Prostate gland (tissue), 2 donors: ENCODE results near the gene LCTL. TPM values are rescaled to one million over a fixed set of nuclear protein-coding genes. Genes with fewer than 3 reads are reported as not detected.

Source experiments
- DNase-seq: peaks from one replicate; pipeline ENCODE4 v3.0.0-alpha.2; 2019; ENCODE audit warnings: low spot score
- H3K27ac ChIP-seq, 2 donors: fragments of 200-600 bp; sonication (generic); 2 replicates each; pipeline ENCODE4 v1.5.1; 2017 to 2019
- H3K27me3 ChIP-seq: fragments of 200-600 bp; sonication (generic); replicated peaks from 2 replicates; pipeline ENCODE4 v1.5.1; 2019; ENCODE audit not compliant: insufficient read depth
- H3K36me3 ChIP-seq, 2 donors: fragments of 200-600 bp; sonication (generic); 1 replicate in 1 of 2; 2 replicates in 1 of 2; pipeline versions ENCODE4 v1.5.1 to v1.8.1; 2017 to 2019
- H3K4me1 ChIP-seq: fragments of 200-600 bp; sonication (generic); replicated peaks from 2 replicates; pipeline ENCODE4 v1.5.1; 2019
- H3K4me3 ChIP-seq, 2 donors: fragments of 200-600 bp; sonication (generic); 2 replicates each; pipeline ENCODE4 v1.5.1; 2017 to 2019
- H3K9me3 ChIP-seq: fragments of 200-600 bp; sonication (generic); 2 replicates; pipeline ENCODE4 v1.5.1; 2017
- CTCF ChIP-seq, 4 experiments: fragments of 200-600 bp in 2 of 4; fragments of 450-650 bp in 2 of 4; sonication (generic) in 2 of 4; IDR thresholded peaks; 1 replicate in 3 of 4; 2 replicates in 1 of 4; pipeline ENCODE4 v1.5.1; 2016 to 2019; ENCODE audit warnings: antibody characterized with exemption in 4 of 4, mild to moderate bottlenecking in 2 of 4, moderate library complexity in 2 of 4
- POLR2A ChIP-seq: fragments of 450-650 bp; IDR thresholded peaks from one replicate; pipeline ENCODE4 v1.6.1; 2016; ENCODE audit warnings: antibody characterized with exemption, mild to moderate bottlenecking
- POLR2AphosphoS5 ChIP-seq: sonication (generic); formaldehyde crosslinking; IDR thresholded peaks from one replicate; pipeline ENCODE4 v1.6.1; 2017; ENCODE audit warnings: antibody characterized with exemption
- WGBS: methylation state at CpG from one replicate; pipeline ENCODE4 v1.1.5; 2018; 5-methylcytosine and 5-hydroxymethylcytosine counted together
- intact Hi-C: fragments of 100-400 bp; cut with DNase I; formaldehyde crosslinking; loops from one replicate; pipeline ENCODE4 v1.14.2; 2022
- total RNA-seq, 2 donors: library from RNA; depleted of rRNA; stranded (reverse); fragments of >200 nt; gene quantifications; one replicate each; pipeline ENCODE4 v1.1.0, GENCODE V29; 2016

The LCTL gene
- total RNA-seq, 2 donors from 2014 or later = not detected

- Histone ChIP-seq H3K9me3 (no peaks in the 10 kb centered on the region), H3K27ac (no peak overlapping the region), H3K4me1 (no peaks in the 10 kb centered on the region), H3K36me3 (no peaks in the 10 kb centered on the region), H3K4me3 (no peak overlapping the region), H3K27me3 (no peaks in the 10 kb centered on the region)
- TF ChIP-seq CTCF (IDR thresholded peaks at IDR 0.05) (no peak), POLR2A (no peak), POLR2AphosphoS5 (no peak)
- DNase-seq = no peak
- 75% methylated on average over 9 of the region's 9 CpGs for WGBS
- intact Hi-C loops = no loop called here
These were observed 16.3 kb upstream of the LCTL start for GRCh38 chr15:66581972-66582537.

- no peaks in the 10 kb centered on the region for H3K9me3 ChIP-seq
- no peaks in the 10 kb centered on the region for H3K36me3 ChIP-seq
- H3K4me3 ChIP-seq = no peak overlapping the region
- WGBS = 86% methylated on average over 3 of the region's 3 CpGs
- DNase-seq = no peak
- TF ChIP-seq CTCF (IDR thresholded peaks at IDR 0.05) = no peak
- no peak for TF ChIP-seq POLR2A
- no peak for TF ChIP-seq POLR2AphosphoS5
- no peaks in the 10 kb centered on the region for H3K27me3 ChIP-seq
- intact Hi-C loops = no loop called here
- H3K27ac ChIP-seq = no peak overlapping the region
- no peaks in the 10 kb centered on the region for H3K4me1 ChIP-seq
These were observed 14.8 kb upstream of the LCTL start for GRCh38 chr15:66580643-66581042.

DNA sequence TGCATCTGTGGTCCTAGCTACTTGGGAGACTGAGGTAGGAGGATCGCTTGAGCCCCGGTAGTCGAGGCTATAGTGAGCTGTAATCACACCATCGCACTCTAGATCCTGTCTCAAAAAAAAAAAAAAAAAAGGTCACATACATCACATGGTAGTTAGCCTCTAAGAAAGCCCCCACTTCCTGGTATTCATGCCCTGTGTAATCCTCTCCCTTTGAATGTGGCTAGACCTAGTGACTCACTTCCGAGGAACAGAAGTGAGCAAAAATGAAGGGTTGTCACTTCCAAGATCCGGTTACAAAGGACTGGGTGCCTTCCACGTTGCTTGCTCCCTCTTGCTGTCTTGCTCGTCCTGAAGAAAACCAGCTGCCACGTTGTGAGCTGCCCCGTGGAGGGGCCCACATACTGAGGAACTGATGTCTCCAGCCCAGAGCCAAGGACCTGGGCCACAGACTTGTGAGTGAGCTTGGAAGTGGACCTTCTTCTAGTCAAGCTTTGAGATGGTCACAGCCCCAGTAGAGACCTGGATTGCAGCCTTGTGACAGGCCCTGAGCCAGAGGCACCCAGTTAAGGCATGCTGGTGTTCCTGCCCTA lies 12.6 kb upstream of the LCTL start:
- Histone ChIP-seq H3K4me1 (no peaks in the 10 kb centered on the region), H3K36me3 (no peaks in the 10 kb centered on the region), H3K9me3 (no peaks in the 10 kb centered on the region), H3K27me3 (no peaks in the 10 kb centered on the region), H3K27ac (no peak overlapping the region), H3K4me3 (no peak overlapping the region)
- intact Hi-C loops = no loop called here
- TF ChIP-seq POLR2A (no peak), CTCF (IDR thresholded peaks at IDR 0.05) (no peak), POLR2AphosphoS5 (no peak)
- 57% methylated on average over 10 of the region's 10 CpGs for WGBS
- no peak for DNase-seq

DNA sequence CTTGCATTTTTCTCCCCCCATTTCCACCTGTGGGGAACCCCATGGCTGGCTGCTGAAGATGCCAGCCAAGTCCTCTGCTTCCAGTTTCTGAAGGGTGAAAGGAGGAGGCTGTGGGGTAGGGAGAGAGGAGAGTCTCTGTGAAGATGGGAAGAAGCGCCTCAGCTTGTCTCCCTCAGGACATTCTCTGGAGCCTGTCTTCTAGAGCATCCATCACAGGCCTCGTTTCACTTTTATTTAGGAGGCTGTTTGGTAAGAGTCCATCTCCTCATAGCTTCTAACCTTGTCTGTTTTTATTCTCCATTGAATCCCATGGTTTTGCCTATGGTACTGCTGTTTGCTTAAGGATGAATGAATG lies 8.8 kb upstream of the LCTL start:
- DNase-seq = no peak
- H3K27ac ChIP-seq = no peak overlapping the region
- intact Hi-C loops = no loop called here
- no peaks in the 10 kb centered on the region for H3K36me3 ChIP-seq
- H3K9me3 ChIP-seq = no peaks in the 10 kb centered on the region
- no peak overlapping the region for H3K4me3 ChIP-seq
- TF ChIP-seq CTCF (IDR thresholded peaks at IDR 0.05) (no peak), POLR2A (no peak), POLR2AphosphoS5 (no peak)
- no peaks in the 10 kb centered on the region for H3K4me1 ChIP-seq
- H3K27me3 ChIP-seq = no peaks in the 10 kb centered on the region
- WGBS = 75% methylated on average over 2 of the region's 2 CpGs

GRCh38 chr15:66573719-66574595 lies 8.2 kb upstream of the LCTL start:
- DNase-seq = no peak
- WGBS = 57% methylated on average over 10 of the region's 10 CpGs
- Histone ChIP-seq H3K36me3 (no peaks in the 10 kb centered on the region), H3K27me3 (no peaks in the 10 kb centered on the region), H3K4me1 (no peaks in the 10 kb centered on the region), H3K4me3 (no peak overlapping the region), H3K27ac (no peak overlapping the region), H3K9me3 (no peaks in the 10 kb centered on the region)
- no peak for TF ChIP-seq POLR2A
- TF ChIP-seq CTCF (IDR thresholded peaks at IDR 0.05) = no peak
- no peak for TF ChIP-seq POLR2AphosphoS5
- intact Hi-C loops = no loop called here
